Measurements from ENCODE around the gene HEXD. TPM values are rescaled to one million over a fixed set of nuclear protein-coding genes. Genes with fewer than 3 reads are reported as not detected.

The HEXD gene
- total and polyA plus RNA-seq, 2 donors (not counting 1 experiment from before 2014, with no cell fraction given) = 6.4 to 16.7 TPM

GRCh38 chr17:82412535-82413520 is 5.3 kb upstream of the HEXD start:
- no peaks in the 10 kb centered on the region for H4K20me1 ChIP-seq (ENCODE audit: control insufficient read depth, extremely low read depth, insufficient read depth, low read length)
- H2AFZ ChIP-seq (ENCODE audit: low read length) = no peak overlapping the region
- H3K9ac ChIP-seq (ENCODE audit: insufficient read depth, low read length) = no peak overlapping the region
- H3K27ac ChIP-seq (ENCODE audit: insufficient read depth, low read length) = no peak overlapping the region
- H3K4me3 ChIP-seq (replicated peaks in 1 of 4; ENCODE audit: control extremely low read depth in 1 of 4, insufficient read depth in 1 of 4, low read depth in 3 of 4, low read length in 4 of 4) = no peak overlapping the region
- H3K4me1 ChIP-seq (ENCODE audit: control insufficient read depth, extremely low read depth, insufficient read depth, low read length) = peaks cover under 1% of the 10 kb centered on the region
- no peak overlapping the region for H3K4me2 ChIP-seq (ENCODE audit: extremely low read depth, insufficient read depth, low read length)
- no peak for TF ChIP-seq EZH2 (IDR thresholded peaks at IDR 0.05; ENCODE audit: low read length, missing control alignments)
- TF ChIP-seq, protein P1, sequence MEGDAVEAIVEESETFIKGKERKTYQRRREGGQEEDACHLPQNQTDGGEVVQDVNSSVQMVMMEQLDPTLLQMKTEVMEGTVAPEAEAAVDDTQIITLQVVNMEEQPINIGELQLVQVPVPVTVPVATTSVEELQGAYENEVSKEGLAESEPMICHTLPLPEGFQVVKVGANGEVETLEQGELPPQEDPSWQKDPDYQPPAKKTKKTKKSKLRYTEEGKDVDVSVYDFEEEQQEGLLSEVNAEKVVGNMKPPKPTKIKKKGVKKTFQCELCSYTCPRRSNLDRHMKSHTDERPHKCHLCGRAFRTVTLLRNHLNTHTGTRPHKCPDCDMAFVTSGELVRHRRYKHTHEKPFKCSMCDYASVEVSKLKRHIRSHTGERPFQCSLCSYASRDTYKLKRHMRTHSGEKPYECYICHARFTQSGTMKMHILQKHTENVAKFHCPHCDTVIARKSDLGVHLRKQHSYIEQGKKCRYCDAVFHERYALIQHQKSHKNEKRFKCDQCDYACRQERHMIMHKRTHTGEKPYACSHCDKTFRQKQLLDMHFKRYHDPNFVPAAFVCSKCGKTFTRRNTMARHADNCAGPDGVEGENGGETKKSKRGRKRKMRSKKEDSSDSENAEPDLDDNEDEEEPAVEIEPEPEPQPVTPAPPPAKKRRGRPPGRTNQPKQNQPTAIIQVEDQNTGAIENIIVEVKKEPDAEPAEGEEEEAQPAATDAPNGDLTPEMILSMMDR (conservative IDR thresholded peaks at IDR 0.05 in 1 of 2, IDR thresholded peaks at IDR 0.05 in 1 of 2; ENCODE audit: low read depth in 1 of 2, low read length in 2 of 2) = no peak
- H3K27me3 ChIP-seq (ENCODE audit: control insufficient read depth, insufficient read depth, low read length) = no peaks in the 10 kb centered on the region
- no peak for DNase-seq (ENCODE audit: low read depth in 2 of 2)
- H3K36me3 ChIP-seq (ENCODE audit: control insufficient read depth, insufficient read depth, low read length) = no peaks in the 10 kb centered on the region
- no peaks in the 10 kb centered on the region for H3K79me2 ChIP-seq (ENCODE audit: control insufficient read depth, insufficient read depth, low read length)
- no peaks in the 10 kb centered on the region for H3K9me3 ChIP-seq (ENCODE audit: control insufficient read depth, insufficient read depth, low read depth, low read length)

- no peaks in the 10 kb centered on the region for H4K20me1 ChIP-seq (ENCODE audit: control insufficient read depth, extremely low read depth, insufficient read depth, low read length)
- no peak overlapping the region for H3K4me2 ChIP-seq (ENCODE audit: extremely low read depth, insufficient read depth, low read length)
Observed at GRCh38 chr17:82414548-82415281, 3.4 kb upstream of the HEXD start.

More at GRCh38 chr17:82414548-82415281, 3.4 kb upstream of the HEXD start:
- H2AFZ ChIP-seq (ENCODE audit: low read length) = no peak overlapping the region
- no peak overlapping the region for H3K9ac ChIP-seq (ENCODE audit: insufficient read depth, low read length)
- H3K36me3 ChIP-seq (ENCODE audit: control insufficient read depth, insufficient read depth, low read length) = no peaks in the 10 kb centered on the region
- H3K27me3 ChIP-seq (ENCODE audit: control insufficient read depth, insufficient read depth, low read length) = no peaks in the 10 kb centered on the region
- peaks cover 2% of the 10 kb centered on the region for H3K4me1 ChIP-seq (ENCODE audit: control insufficient read depth, extremely low read depth, insufficient read depth, low read length)
- TF ChIP-seq, protein P1 (conservative IDR thresholded peaks at IDR 0.05 in 1 of 2, IDR thresholded peaks at IDR 0.05 in 1 of 2; ENCODE audit: low read depth in 1 of 2, low read length in 2 of 2) = peak; percentile 65 to 81
- TF ChIP-seq EZH2 (IDR thresholded peaks at IDR 0.05; ENCODE audit: low read length, missing control alignments) = no peak
- no peak overlapping the region for H3K27ac ChIP-seq (ENCODE audit: insufficient read depth, low read length)
- H3K79me2 ChIP-seq (ENCODE audit: control insufficient read depth, insufficient read depth, low read length) = no peaks in the 10 kb centered on the region
- DNase-seq (ENCODE audit: low read depth in 2 of 2) = peak; percentile 55 to 73
- no peaks in the 10 kb centered on the region for H3K9me3 ChIP-seq (ENCODE audit: control insufficient read depth, insufficient read depth, low read depth, low read length)
- no peak overlapping the region for H3K4me3 ChIP-seq (replicated peaks in 1 of 4; ENCODE audit: control extremely low read depth in 1 of 4, insufficient read depth in 1 of 4, low read depth in 3 of 4, low read length in 4 of 4)

Data from fibroblast of lung (primary cell).